K562 (cell line): ENCODE measurements around the gene MLC1. TPM values are rescaled to one million over a fixed set of nuclear protein-coding genes. Genes with fewer than 3 reads are reported as not detected.

Experiments
- ATAC-seq: fragments of 200-7000 bp; cut with Tn5 transposase; 3 replicates; pipeline ENCODE4 v1.9.1; 2020; ENCODE audit warnings: moderate library complexity
- BruUV-seq: library from RNA; stranded (reverse); fragments of 400-500 nt; replicated peaks from 2 replicates; lab custom pipeline; 2021; lab: Mats Ljungman, UMichigan
- CTCF ChIA-PET: fragments of 300-600 bp; formaldehyde crosslinking; extraction: SDS; loops from one replicate; lab custom pipeline; 2021; ENCODE audit warnings: low intra/inter-chr PET ratio; lab: Yijun Ruan, JAX
- POLR2A ChIA-PET: fragments of 300-600, 350-650 bp; sonication (Branson Sonifier 250); formaldehyde crosslinking; extraction: SDS; loops from one replicate; lab custom pipeline; 2021; ENCODE audit warnings: antibody characterized with exemption, inconsistent platforms; lab: Yijun Ruan, JAX
- DNase-seq, 4 experiments: peaks; one replicate each; pipeline versions ENCODE4 v3.0.0 to v3.0.0-alpha.2; 2011 to 2018; ENCODE audit warnings: low spot score in 3 of 4, mixed read lengths in 3 of 4; ENCODE audit errors: extremely low read depth in 1 of 4
- FAIRE-seq: peaks from 2 replicates; lab custom pipeline; 2011; peaks lifted over from hg19 to GRCh38; lab: Jason Lieb, UNC
- H2AFZ ChIP-seq: 2 replicates; pipeline ENCODE4 v1.6.0; 2011; ENCODE audit warnings: low read depth, low read length, control low read depth, inconsistent platforms
- H3K27ac ChIP-seq: fragments of 200-600 bp; 3 replicates; pipeline ENCODE4 v1.8.0; 2011; ENCODE audit warnings: low read depth, mild to moderate bottlenecking, control low read depth, inconsistent platforms, low read length, moderate library complexity, mixed read lengths; ENCODE audit errors: extremely low read depth
- H3K27me3 ChIP-seq, 2 experiments: fragments of 300-600 bp in 1 of 2; 2 replicates in 1 of 2; 3 replicates in 1 of 2; pipeline versions ENCODE4 v1.6.0 to v1.8.0; 2011; ENCODE audit warnings: inconsistent platforms in 2 of 2, low read length in 2 of 2, mild to moderate bottlenecking in 1 of 2, mixed read lengths in 1 of 2, moderate library complexity in 1 of 2; ENCODE audit not compliant: control insufficient read depth in 2 of 2, insufficient read depth in 2 of 2
- H3K36me3 ChIP-seq: fragments of 300-600 bp; 3 replicates; pipeline ENCODE4 v1.8.0; 2011; ENCODE audit warnings: mild to moderate bottlenecking, low read length, inconsistent platforms; ENCODE audit not compliant: control insufficient read depth, insufficient read depth
- H3K4me1 ChIP-seq, 2 experiments: fragments of 200-600 bp in 1 of 2; replicated peaks in 1 of 2; 2 replicates in 1 of 2; 3 replicates in 1 of 2; pipeline versions ENCODE4 v1.5.1 to v1.8.0; 2011; ENCODE audit warnings: inconsistent platforms in 2 of 2, low read length in 2 of 2, mild to moderate bottlenecking in 1 of 2, mixed read lengths in 1 of 2, moderate library complexity in 1 of 2; ENCODE audit not compliant: control insufficient read depth in 2 of 2, insufficient read depth in 2 of 2
- H3K4me2 ChIP-seq: 2 replicates; pipeline ENCODE4 v1.6.1; 2011; ENCODE audit warnings: low read length, control low read depth, inconsistent platforms, mixed read lengths; ENCODE audit not compliant: insufficient read depth
- H3K4me3 ChIP-seq: fragments of 200-600 bp; sonication (generic), shearing (Covaris generic); 2 replicates; pipeline ENCODE4 v1.5.1; 2016; ENCODE audit warnings: control low read depth, inconsistent platforms
- H3K79me2 ChIP-seq: fragments of 200-600 bp; 3 replicates; pipeline ENCODE4 v1.8.0; 2011; ENCODE audit warnings: low read length, inconsistent platforms; ENCODE audit not compliant: control insufficient read depth, insufficient read depth
- H3K9ac ChIP-seq, 2 experiments: 2 replicates each; pipeline versions ENCODE4 v1.6.0 to v1.6.1; 2011; ENCODE audit warnings: low read depth in 2 of 2, low read length in 2 of 2, control low read depth in 1 of 2, inconsistent platforms in 1 of 2, mild to moderate bottlenecking in 1 of 2, mixed read lengths in 1 of 2; ENCODE audit not compliant: insufficient read depth in 1 of 2
- H3K9me1 ChIP-seq: one replicate; pipeline ENCODE4 v1.6.0; 2011; ENCODE audit warnings: inconsistent platforms, mild to moderate bottlenecking, low read length, moderate library complexity; ENCODE audit not compliant: control insufficient read depth, insufficient read depth
- H3K9me3 ChIP-seq: replicated peaks from 2 replicates; pipeline ENCODE4 v1.5.1; 2011; ENCODE audit warnings: low read depth, low read length, inconsistent platforms; ENCODE audit not compliant: control insufficient read depth, insufficient read depth
- H4K20me1 ChIP-seq: replicated peaks from 2 replicates; pipeline ENCODE4 v1.6.1; 2011; ENCODE audit warnings: low read length, inconsistent platforms, mixed read lengths; ENCODE audit not compliant: control insufficient read depth, insufficient read depth
- ASH1L ChIP-seq: fragments of 450-650 bp; IDR thresholded peaks from 2 replicates; pipeline ENCODE4 v1.6.1; 2018; ENCODE audit warnings: borderline replicate concordance, mild to moderate bottlenecking, low read depth; ENCODE audit not compliant: partially characterized antibody
- ELF2 ChIP-seq: fragments of 250-450 bp; sonication (Bioruptor Pico); IDR thresholded peaks from 2 replicates; pipeline ENCODE4 v1.5.0; 2021; ENCODE audit warnings: mild to moderate bottlenecking
- SPI1 ChIP-seq: IDR thresholded peaks from 2 replicates; pipeline ENCODE4 v1.6.1; 2011; ENCODE audit warnings: low read depth, low read length, control low read depth, borderline replicate concordance
- STAG1 ChIP-seq: sonication (generic); formaldehyde crosslinking; IDR thresholded peaks from 2 replicates; pipeline ENCODE4 v1.5.0; 2020; ENCODE audit warnings: missing genetic modification reagents, borderline replicate concordance
- STAT5B ChIP-seq: fragments of 250-450 bp; sonication (Bioruptor Pico); IDR thresholded peaks from 2 replicates; pipeline ENCODE4 v1.8.0; 2021; ENCODE audit warnings: mild to moderate bottlenecking, inconsistent platforms
- TCFL5 ChIP-seq: fragments of 250-450 bp; sonication (Bioruptor Pico); conservative IDR thresholded peaks from 2 replicates; pipeline ENCODE4 v1.6.1; 2021; ENCODE audit warnings: mild to moderate bottlenecking, moderate library complexity, matching md5 sums
- THRAP3 ChIP-seq: fragments of 450-650 bp; IDR thresholded peaks from 2 replicates; pipeline ENCODE4 v1.6.1; 2016; ENCODE audit warnings: mild to moderate bottlenecking, inconsistent platforms, borderline replicate concordance
- ZNF239 ChIP-seq: fragments of 250-450 bp; sonication (Bioruptor Pico); IDR thresholded peaks from 2 replicates; pipeline ENCODE4 v1.4.0; 2020; ENCODE audit warnings: mild to moderate bottlenecking
- ZNF507 ChIP-seq: conservative IDR thresholded peaks from 2 replicates; pipeline ENCODE4 v1.6.1; 2017; ENCODE audit warnings: missing genetic modification characterization, missing compliant biosample characterization
- WGBS: fragments of 100-300 bp; shearing (Covaris generic); methylation state at CpG from one replicate; pipeline ENCODE4 v1.1.6; 2016; ENCODE audit warnings: low coverage, mixed read lengths; ENCODE audit not compliant: insufficient coverage; ENCODE audit errors: missing lambda C conversion rate; 5-methylcytosine and 5-hydroxymethylcytosine counted together
- in situ Hi-C: fragments of 300-500 bp; cut with MboI; formaldehyde crosslinking; loops from 4 replicates; pipeline ENCODE4 v1.15.0; 2018; ENCODE audit warnings: inconsistent platforms, mixed read lengths
- intact Hi-C: fragments of 100-400 bp; cut with micrococcal nuclease; formaldehyde crosslinking; loops from 2 replicates; pipeline ENCODE4 v1.14.2; 2022
- polyA plus RNA-seq, 8 experiments: library from polyadenylated mRNA; depleted of rRNA in 4 of 8; stranded (reverse) in 5 of 8; unstranded in 3 of 8; fragments of >200 nt; fragmentation: Nextera tagmentation in 2 of 8; fragmentation: Illumina TruSeq in 1 of 8; extraction: Ambion mirVana in 2 of 8; extraction: Trizol in 1 of 8; gene quantifications; 2 replicates each; pipeline versions ENCODE4 v1.2.1 to v1.2.3, GENCODE V29; 2011 to 2014; ENCODE audit warnings: inconsistent platforms in 1 of 8, missing spikeins in 1 of 8
- total RNA-seq, 7 experiments: library from RNA; depleted of rRNA in 6 of 7; stranded (reverse); fragments of >200 nt in 6 of 7; fragmentation: Illumina TruSeq in 2 of 7; extraction: Trizol in 2 of 7; gene quantifications; 2 replicates each; pipeline versions ENCODE4 v1.2.1 to v1.2.3, GENCODE V29; 2011 to 2021; ENCODE audit warnings: low replicate concordance in 1 of 7
- TF ChIP-seq, protein P1 (sequence below), 2 experiments: fragments of 450-650 bp; formaldehyde crosslinking in 1 of 2; IDR thresholded peaks; 2 replicates each; pipeline versions ENCODE4 v1.4.0 to v1.6.1; 2014 to 2020; ENCODE audit warnings: mild to moderate bottlenecking in 2 of 2, borderline replicate concordance in 1 of 2, low read depth in 1 of 2
- TF ChIP-seq, protein P2 (sequence below): fragments of 250-450 bp; sonication (Bioruptor Pico); IDR thresholded peaks from 2 replicates; pipeline ENCODE4 v1.4.0; 2020

MLC1 gene
- total and polyA plus RNA-seq, 9 of the 15 experiments (the other 6 are each of a cell fraction or from before 2014, with no cell fraction given): 0.06 to 0.98 (median 0.39) TPM

DNA sequence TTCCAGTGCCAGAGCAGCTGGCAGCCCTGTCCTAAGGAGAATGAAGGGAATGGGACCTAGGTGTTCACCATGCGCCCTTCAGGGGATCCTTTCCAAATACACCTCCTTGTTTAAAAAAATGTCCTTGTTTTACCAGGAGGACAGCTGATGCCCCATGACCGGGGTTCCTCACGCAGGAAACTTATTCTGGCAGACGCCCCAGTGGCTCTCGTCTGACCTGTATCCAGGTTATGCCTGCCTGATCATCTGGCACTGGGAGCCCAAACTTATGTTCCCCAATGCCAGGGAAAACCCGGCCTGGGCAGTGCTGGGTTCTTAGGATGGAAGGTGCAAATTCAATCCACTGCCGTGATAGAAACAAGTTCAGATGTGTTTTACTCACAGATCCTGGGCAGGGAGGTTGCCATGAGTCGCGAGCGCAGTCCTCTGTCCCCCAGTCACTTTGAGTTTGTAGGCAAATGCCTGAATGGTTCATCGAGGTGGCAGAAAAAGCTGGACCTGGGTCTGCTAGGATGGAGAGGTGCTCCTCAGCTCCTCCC is 36.0 kb upstream of the MLC1 start:
- intact Hi-C loops (no loop called here), in situ Hi-C loops (no loop called here)
- BruUV-seq: no TSS peak
- Histone ChIP-seq H3K4me3 (no peak overlapping the region), H3K9ac (no peak overlapping the region), H3K4me2 (no peak overlapping the region), H3K27ac (no peak overlapping the region), H3K27me3 (no peaks in the 10 kb centered on the region), H3K9me3 (peaks cover 2% of the 10 kb centered on the region; the same call in 1 of the 2 replicates), H3K4me1 (peaks cover 21 to 33% of the 10 kb centered on the region in 2 experiments), H4K20me1 (no peaks in the 10 kb centered on the region), H2AFZ (no peak overlapping the region), H3K36me3 (no peaks in the 10 kb centered on the region; the same call in 2 of the 3 replicates), H3K79me2 (no peaks in the 10 kb centered on the region), H3K9me1 (peaks cover 3% of the 10 kb centered on the region)
- no peak for FAIRE-seq
- no peak for DNase-seq
- ATAC-seq: no peak
- 74% methylated on average over 10 of the region's 11 CpGs for WGBS
- CTCF ChIA-PET: no interaction called here
- POLR2A ChIA-PET: interaction anchor here (0.7 to 1.5 kb wide), 2 partner anchors 36 to 84 kb away, joined by 4 read pairs; partner anchors contain the start of gene MLC1
- TF ChIP-seq ASH1L: no peak
- TF ChIP-seq, protein P1, sequence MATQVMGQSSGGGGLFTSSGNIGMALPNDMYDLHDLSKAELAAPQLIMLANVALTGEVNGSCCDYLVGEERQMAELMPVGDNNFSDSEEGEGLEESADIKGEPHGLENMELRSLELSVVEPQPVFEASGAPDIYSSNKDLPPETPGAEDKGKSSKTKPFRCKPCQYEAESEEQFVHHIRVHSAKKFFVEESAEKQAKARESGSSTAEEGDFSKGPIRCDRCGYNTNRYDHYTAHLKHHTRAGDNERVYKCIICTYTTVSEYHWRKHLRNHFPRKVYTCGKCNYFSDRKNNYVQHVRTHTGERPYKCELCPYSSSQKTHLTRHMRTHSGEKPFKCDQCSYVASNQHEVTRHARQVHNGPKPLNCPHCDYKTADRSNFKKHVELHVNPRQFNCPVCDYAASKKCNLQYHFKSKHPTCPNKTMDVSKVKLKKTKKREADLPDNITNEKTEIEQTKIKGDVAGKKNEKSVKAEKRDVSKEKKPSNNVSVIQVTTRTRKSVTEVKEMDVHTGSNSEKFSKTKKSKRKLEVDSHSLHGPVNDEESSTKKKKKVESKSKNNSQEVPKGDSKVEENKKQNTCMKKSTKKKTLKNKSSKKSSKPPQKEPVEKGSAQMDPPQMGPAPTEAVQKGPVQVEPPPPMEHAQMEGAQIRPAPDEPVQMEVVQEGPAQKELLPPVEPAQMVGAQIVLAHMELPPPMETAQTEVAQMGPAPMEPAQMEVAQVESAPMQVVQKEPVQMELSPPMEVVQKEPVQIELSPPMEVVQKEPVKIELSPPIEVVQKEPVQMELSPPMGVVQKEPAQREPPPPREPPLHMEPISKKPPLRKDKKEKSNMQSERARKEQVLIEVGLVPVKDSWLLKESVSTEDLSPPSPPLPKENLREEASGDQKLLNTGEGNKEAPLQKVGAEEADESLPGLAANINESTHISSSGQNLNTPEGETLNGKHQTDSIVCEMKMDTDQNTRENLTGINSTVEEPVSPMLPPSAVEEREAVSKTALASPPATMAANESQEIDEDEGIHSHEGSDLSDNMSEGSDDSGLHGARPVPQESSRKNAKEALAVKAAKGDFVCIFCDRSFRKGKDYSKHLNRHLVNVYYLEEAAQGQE (IDR thresholded peaks at IDR 0.05; ENCODE audit: borderline replicate concordance): no peak
- TF ChIP-seq, protein P1 (CRISPR knock-in tag; IDR thresholded peaks at IDR 0.05; ENCODE audit: low read depth): no peak
- no peak for TF ChIP-seq ZNF507
- no peak for TF ChIP-seq SPI1
- TF ChIP-seq ZNF239: no peak
- no peak for TF ChIP-seq THRAP3
- TF ChIP-seq STAT5B (CRISPR knock-in tag): no peak
- no peak for TF ChIP-seq ELF2 (CRISPR knock-in tag)
- no peak for TF ChIP-seq STAG1 (CRISPR knock-in tag)
- TF ChIP-seq, protein P2, sequence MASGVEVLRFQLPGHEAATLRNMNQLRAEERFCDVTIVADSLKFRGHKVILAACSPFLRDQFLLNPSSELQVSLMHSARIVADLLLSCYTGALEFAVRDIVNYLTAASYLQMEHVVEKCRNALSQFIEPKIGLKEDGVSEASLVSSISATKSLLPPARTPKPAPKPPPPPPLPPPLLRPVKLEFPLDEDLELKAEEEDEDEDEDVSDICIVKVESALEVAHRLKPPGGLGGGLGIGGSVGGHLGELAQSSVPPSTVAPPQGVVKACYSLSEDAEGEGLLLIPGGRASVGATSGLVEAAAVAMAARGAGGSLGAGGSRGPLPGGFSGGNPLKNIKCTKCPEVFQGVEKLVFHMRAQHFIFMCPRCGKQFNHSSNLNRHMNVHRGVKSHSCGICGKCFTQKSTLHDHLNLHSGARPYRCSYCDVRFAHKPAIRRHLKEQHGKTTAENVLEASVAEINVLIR: no peak
- no peak for TF ChIP-seq TCFL5 (CRISPR knock-in tag)
